Measurements from ENCODE around the gene NES.

Gene NES

DNA sequence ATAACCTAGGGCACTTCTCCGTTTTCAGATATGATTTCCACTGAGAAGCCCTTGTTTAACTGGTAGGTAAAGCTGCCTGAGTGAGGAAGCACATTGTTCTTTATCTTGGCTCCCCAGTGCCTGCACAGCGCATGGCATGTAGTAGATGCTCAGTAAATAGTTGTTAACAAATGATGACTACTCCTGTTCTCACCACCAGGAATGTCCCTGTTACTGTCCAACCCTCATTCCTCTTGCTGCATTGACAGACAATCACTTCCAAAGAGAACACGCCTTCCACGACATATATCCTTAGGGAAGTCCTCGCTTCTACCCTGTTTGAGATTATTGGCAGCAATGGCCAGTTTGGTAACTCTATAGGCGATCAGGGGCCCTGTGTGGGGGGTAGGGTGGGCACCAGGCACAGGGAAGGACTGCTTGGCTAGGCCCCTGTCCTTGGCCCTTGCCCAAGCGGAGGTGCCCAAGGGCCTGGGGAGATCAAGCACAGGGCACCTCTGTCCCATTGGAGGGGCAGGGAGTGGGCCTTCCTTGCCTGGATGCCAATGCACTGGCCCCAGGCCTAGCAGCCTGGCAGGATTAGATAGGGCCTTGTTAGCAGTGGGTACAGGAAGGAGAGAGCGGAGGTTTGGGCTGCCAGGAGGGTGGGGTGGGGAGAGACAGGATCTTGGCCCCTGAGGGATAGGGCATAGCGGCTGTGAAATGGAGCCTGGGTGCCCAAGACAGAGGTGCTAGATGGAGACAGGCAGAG lies 10.2 kb downstream of the NES start:
- H3K9me3 ChIP-seq (ENCODE audit: low read length), result no peaks in the 10 kb centered on the region
- no peak for TF ChIP-seq EZH2 (IDR thresholded peaks at IDR 0.05; ENCODE audit: borderline replicate concordance, low read length)
- TF ChIP-seq, protein P1, sequence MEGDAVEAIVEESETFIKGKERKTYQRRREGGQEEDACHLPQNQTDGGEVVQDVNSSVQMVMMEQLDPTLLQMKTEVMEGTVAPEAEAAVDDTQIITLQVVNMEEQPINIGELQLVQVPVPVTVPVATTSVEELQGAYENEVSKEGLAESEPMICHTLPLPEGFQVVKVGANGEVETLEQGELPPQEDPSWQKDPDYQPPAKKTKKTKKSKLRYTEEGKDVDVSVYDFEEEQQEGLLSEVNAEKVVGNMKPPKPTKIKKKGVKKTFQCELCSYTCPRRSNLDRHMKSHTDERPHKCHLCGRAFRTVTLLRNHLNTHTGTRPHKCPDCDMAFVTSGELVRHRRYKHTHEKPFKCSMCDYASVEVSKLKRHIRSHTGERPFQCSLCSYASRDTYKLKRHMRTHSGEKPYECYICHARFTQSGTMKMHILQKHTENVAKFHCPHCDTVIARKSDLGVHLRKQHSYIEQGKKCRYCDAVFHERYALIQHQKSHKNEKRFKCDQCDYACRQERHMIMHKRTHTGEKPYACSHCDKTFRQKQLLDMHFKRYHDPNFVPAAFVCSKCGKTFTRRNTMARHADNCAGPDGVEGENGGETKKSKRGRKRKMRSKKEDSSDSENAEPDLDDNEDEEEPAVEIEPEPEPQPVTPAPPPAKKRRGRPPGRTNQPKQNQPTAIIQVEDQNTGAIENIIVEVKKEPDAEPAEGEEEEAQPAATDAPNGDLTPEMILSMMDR (IDR thresholded peaks at IDR 0.05; ENCODE audit: low read length), result no peak
- no peaks in the 10 kb centered on the region for H3K36me3 ChIP-seq (ENCODE audit: insufficient read depth, low read length)

DNA sequence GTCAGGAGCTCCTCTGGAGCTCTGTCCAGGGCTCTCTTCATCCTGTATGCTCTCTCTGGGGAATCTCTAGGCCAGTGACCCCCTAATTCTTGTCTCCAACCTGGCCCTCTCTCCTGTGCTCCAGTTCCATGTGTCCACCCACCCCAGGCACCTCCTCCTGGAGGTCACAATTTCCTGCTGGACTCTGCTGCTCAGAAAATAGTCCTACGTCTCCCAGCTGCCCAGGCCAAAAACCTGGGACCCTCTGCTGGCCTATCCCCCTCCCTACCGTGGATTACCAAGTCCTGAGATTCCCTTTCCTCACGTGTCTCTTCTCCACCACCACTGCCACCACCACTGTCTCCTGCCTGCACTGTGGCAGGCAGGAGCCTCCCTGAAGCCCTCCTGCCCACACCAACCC lies 11.7 kb downstream of the NES start:
- Histone ChIP-seq H3K4me3 (ENCODE audit: low read depth, low read length, poor library complexity, severe bottlenecking) (no peak overlapping the region), H3K4me1 (ENCODE audit: insufficient read depth, low read length, severe bottlenecking) (peaks cover 6% of the 10 kb centered on the region), H3K36me3 (ENCODE audit: insufficient read depth, low read length) (no peaks in the 10 kb centered on the region), H3K27me3 (ENCODE audit: insufficient read depth, low read length) (0 out of 2 replicates have a peak, but pooled peaks cover 4% of the 10 kb centered on the region), H4K20me1 (ENCODE audit: insufficient read depth, low read length) (no peaks in the 10 kb centered on the region), H2AFZ (ENCODE audit: low read length) (no peak overlapping the region), H3F3A (ENCODE audit: insufficient read depth, low read length) (no peaks in the 10 kb centered on the region), H3K9me2 (ENCODE audit: low read depth, low read length) (no peaks in the 10 kb centered on the region), H3K27ac (ENCODE audit: low read depth, low read length, poor library complexity, severe bottlenecking) (no peak overlapping the region), H3K79me2 (ENCODE audit: insufficient read depth, low read length) (no peaks in the 10 kb centered on the region), H3K4me2 (ENCODE audit: low read length) (no peak overlapping the region), H3K9ac (ENCODE audit: low read length) (no peak overlapping the region), H3K9me3 (ENCODE audit: low read length) (no peaks in the 10 kb centered on the region)
- TF ChIP-seq, protein P1 (IDR thresholded peaks at IDR 0.05; ENCODE audit: low read length), result no peak
- no peak for TF ChIP-seq EZH2 (IDR thresholded peaks at IDR 0.05; ENCODE audit: borderline replicate concordance, low read length)

More for the DNA sequence above, 10.2 kb downstream of the NES start:
- Histone ChIP-seq H3K9ac (ENCODE audit: low read length) (no peak overlapping the region), H3K79me2 (ENCODE audit: insufficient read depth, low read length) (no peaks in the 10 kb centered on the region), H3F3A (ENCODE audit: insufficient read depth, low read length) (no peaks in the 10 kb centered on the region), H3K4me1 (ENCODE audit: insufficient read depth, low read length, severe bottlenecking) (no peaks in the 10 kb centered on the region), H3K4me2 (ENCODE audit: low read length) (no peak overlapping the region), H4K20me1 (ENCODE audit: insufficient read depth, low read length) (no peaks in the 10 kb centered on the region), H3K27me3 (ENCODE audit: insufficient read depth, low read length) (peaks cover 9% of the 10 kb centered on the region; the same call in 1 of the 2 replicates), H2AFZ (ENCODE audit: low read length) (no peak overlapping the region), H3K4me3 (ENCODE audit: low read depth, low read length, poor library complexity, severe bottlenecking) (no peak overlapping the region), H3K27ac (ENCODE audit: low read depth, low read length, poor library complexity, severe bottlenecking) (no peak overlapping the region), H3K9me2 (ENCODE audit: low read depth, low read length) (no peaks in the 10 kb centered on the region)

DNA sequence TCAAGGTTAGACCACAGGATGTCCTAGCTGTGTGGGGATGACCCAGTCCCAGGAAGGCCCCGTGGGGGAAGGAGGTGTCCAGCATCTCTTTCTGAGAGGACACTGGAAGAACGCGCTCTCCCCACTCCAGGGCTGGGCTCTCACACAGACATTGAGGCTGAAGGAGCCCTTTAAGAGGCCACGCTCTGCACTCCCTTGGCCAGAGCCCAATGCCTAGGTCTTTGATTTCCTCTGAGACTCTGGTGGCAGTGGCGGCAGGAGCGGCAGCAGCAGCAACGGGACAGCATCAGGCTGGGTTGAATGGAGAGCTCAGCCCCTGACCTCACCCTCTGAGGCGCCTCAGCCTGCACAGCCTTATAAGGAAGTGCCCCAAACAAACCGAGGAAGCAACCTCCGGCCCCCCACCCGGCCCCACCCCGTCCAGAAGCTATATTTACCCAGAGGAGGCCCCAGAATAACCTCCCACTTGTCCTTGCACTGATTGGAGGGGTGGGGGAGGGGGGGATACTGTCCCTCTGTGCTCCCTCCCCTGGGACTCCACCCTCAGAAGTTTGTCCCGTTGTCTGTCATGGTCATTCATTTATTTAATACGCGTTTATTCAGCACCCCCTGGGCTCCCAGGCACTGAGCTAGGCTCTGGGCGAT lies 12.3 kb downstream of the NES start:
- no peaks in the 10 kb centered on the region for H4K20me1 ChIP-seq (ENCODE audit: insufficient read depth, low read length)
- H3F3A ChIP-seq (ENCODE audit: insufficient read depth, low read length), result no peaks in the 10 kb centered on the region
- H3K9me2 ChIP-seq (ENCODE audit: low read depth, low read length), result no peaks in the 10 kb centered on the region
- H3K4me3 ChIP-seq (ENCODE audit: low read depth, low read length, poor library complexity, severe bottlenecking), result no peak overlapping the region
- H3K27me3 ChIP-seq (ENCODE audit: insufficient read depth, low read length), result 0 out of 2 replicates have a peak, but pooled peaks cover 4% of the 10 kb centered on the region
- no peaks in the 10 kb centered on the region for H3K36me3 ChIP-seq (ENCODE audit: insufficient read depth, low read length)
- H3K79me2 ChIP-seq (ENCODE audit: insufficient read depth, low read length), result no peaks in the 10 kb centered on the region
- no peaks in the 10 kb centered on the region for H3K9me3 ChIP-seq (ENCODE audit: low read length)
- H2AFZ ChIP-seq (ENCODE audit: low read length), result no peak overlapping the region
- no peak overlapping the region for H3K4me2 ChIP-seq (ENCODE audit: low read length)
- H3K9ac ChIP-seq (ENCODE audit: low read length), result no peak overlapping the region
- no peak overlapping the region for H3K27ac ChIP-seq (ENCODE audit: low read depth, low read length, poor library complexity, severe bottlenecking)
- TF ChIP-seq EZH2 (IDR thresholded peaks at IDR 0.05; ENCODE audit: borderline replicate concordance, low read length), result no peak
- TF ChIP-seq, protein P1 (IDR thresholded peaks at IDR 0.05; ENCODE audit: low read length), result no peak
- peaks cover 10% of the 10 kb centered on the region for H3K4me1 ChIP-seq (ENCODE audit: insufficient read depth, low read length, severe bottlenecking)
